H1 (cell line): ENCODE data around the gene SPPL3. TPM values are rescaled to one million over a fixed set of nuclear protein-coding genes. Genes with fewer than 3 reads are reported as not detected.

Experiments
- RNF2 ChIP-seq: fragments of 200-900, 300-1000 bp; sonication (generic); IDR thresholded peaks from 2 replicates; pipeline ENCODE4 v1.7.1; 2016; ENCODE audit warnings: borderline replicate concordance, low read depth, mild to moderate bottlenecking, antibody characterized with exemption, low read length; ENCODE audit not compliant: poor library complexity, severe bottlenecking; ENCODE audit errors: missing control alignments
- polyA plus RNA-seq, 7 experiments: library from polyadenylated mRNA; depleted of rRNA in 3 of 7; stranded (reverse) in 5 of 7; unstranded in 2 of 7; fragments of >200 nt in 5 of 7; fragments of 200-250 nt in 2 of 7; gene quantifications; 1 replicate in 5 of 7; 2 replicates in 1 of 7; 4 replicates in 1 of 7; pipeline versions ENCODE4 v1.2.1 to v1.2.3, GENCODE V29; 2011 to 2013; ENCODE audit warnings: missing spikeins in 2 of 7, mixed read lengths in 2 of 7
- total RNA-seq: library from RNA; stranded (reverse); fragmentation: NEBNext Ultra II Directional; extraction: Animal tissue kit (Norgen Biotek cat#: 25700); gene quantifications from 2 replicates; pipeline ENCODE4 v1.2.1, GENCODE V29; 2021

Gene SPPL3
- total and polyA plus RNA-seq, 2 of the 8 experiments (the other 6 are each of a cell fraction or from before 2014, with no cell fraction given): 27.3 to 48.4 TPM

- TF ChIP-seq RNF2: no peak
These were observed 144.4 kb downstream of the SPPL3 start (continued) for GRCh38 chr12:120759591-120760348.
